ENCODE data around the gene PTPN2.
"Not testable (repeated sequence)": the region's sequence is repeated elsewhere in the genome, so short reads cannot be mapped to it uniquely, and the experiment has no call there.

Gene PTPN2

GRCh38 chr18:12891561-12891960 lies 7.5 kb upstream of the PTPN2 start:
- DNase-seq (ENCODE audit: low read depth in 2 of 2) = no peak

GRCh38 chr18:12890964-12891363 lies 6.9 kb upstream of the PTPN2 start:
- DNase-seq (ENCODE audit: low read depth in 2 of 2) = no peak

- no peak for DNase-seq (ENCODE audit: low read depth in 2 of 2)
These were observed 2.6 kb upstream of the PTPN2 start for GRCh38 chr18:12886498-12887126.

DNA sequence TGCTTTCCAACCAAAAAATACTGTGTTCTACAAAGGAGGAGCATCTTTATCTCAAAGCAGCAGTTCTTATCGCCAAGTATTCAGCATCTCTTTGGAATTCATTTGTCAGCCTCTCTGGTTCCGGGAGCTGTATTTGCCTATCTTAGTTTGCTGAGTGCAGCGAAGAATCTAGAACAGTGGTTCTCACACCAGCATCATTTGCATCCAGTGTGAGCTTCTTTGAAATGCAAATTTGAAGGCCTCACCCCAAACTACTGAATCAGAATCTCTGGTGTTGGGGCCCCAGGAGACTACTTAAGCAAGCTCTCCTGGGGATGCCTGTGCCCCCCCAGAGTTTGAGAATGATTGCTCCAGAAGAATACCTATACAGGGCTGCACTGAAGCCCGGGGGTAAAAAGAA lies 1.5 kb upstream of the PTPN2 start:
- no peak for DNase-seq (ENCODE audit: low read depth in 2 of 2)

GRCh38 chr18:12884406-12885323 lies 628 bp upstream of the PTPN2 start:
- no peak for DNase-seq (ENCODE audit: low read depth in 2 of 2)

DNA sequence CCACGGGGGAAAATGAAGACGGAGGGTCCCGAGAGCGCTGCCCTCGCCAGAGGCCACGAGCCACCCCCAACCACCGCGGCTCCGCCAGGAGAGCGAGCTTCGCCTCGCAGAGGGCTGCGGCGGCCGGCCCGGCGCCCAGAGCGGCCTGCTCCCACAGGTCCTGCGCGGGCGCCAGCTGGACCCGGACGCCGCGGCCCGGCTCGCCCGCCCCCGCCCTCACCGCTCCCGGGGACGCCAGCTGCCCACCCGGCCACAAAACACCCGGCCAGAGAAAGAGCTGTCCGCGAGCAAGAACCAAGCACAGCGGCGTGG lies 709 bp downstream of the PTPN2 start:
- DNase-seq (ENCODE audit: low read depth in 2 of 2) = peak; percentile 8 to 13

DNA sequence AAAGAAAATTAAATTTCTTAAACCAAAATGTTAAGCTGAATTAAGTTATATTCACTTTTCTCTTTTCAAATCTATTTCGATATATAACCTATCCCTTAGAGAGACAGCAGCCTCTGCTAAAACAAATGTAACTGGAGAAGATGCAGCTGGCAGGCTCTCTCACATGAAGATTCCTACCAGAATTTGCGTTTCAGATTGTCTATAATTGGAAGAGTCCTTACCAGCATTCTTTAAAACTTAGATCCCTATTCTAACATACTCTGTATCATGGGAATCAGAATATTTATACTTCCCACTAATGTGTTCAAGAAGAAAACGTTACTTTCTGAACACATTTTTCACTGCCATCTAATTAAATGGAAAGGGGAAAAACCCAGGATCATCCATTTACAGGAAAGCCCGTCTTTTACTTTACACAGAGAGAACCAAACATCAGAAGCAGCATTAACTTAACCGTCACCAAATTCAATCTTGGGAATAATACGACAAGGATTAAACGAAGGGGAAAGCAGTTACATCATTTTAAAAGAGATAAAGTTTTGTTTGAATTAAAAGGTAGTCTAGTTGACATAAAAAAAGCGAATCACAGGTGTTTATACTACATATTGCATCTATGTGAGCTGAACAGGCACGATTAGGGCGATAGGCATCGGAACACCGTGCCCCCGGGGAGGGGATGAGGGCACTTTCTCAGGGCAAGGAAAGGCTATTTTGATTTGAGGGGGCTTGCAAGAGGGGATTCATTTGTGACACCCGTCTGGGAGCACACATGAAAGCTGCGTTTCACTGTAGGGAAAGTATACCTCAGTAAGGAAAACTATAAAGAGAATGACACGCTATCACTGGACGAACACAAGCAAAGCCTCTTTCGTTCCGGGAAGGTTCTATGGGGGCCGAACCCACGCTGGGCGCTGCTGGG lies 1.3 kb downstream of the PTPN2 start:
- DNase-seq (ENCODE audit: low read depth in 2 of 2) = no peak

- no peak for DNase-seq (ENCODE audit: low read depth in 2 of 2)
These were observed 3.5 kb downstream of the PTPN2 start for GRCh38 chr18:12880541-12880910.

DNA sequence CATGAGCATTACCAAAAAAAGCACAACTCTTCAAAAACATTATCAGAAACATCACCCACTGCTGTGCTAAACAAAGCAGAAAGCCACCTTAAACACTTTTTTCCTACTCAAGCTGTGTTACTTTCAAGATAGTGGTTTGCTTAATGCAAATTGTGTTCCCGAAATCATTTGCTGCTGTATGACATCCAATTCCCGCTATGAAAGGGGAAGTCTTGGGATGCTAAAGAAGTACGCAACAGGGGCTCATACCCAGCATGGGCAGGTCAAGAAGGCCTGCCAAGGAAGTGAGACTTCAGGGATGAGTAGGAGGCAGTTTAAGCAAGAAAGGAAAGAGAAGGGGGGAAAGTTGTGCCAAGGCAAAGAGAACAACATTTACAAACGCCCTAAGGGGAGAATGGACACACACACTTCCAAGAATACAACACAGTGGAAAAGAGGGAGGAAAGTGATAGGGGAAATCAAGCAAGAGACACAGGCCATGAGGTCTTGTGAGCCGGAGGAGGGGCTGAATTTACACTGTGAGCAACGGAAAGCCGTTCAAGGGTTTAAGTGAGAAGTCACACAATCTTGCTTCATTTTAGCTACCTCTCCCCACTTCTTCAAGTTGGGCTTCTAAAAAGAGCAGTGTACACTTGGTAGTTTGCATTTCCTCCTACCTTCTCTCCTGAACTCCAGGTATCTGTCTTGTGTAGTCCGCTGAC lies 4.0 kb downstream of the PTPN2 start:
- no peak for DNase-seq (ENCODE audit: low read depth in 2 of 2)

GRCh38 chr18:12874992-12875391 lies 9.0 kb downstream of the PTPN2 start:
- not testable (repeated sequence) for DNase-seq (ENCODE audit: low read depth in 2 of 2)

- not testable (repeated sequence) for DNase-seq (ENCODE audit: low read depth in 2 of 2)
These were observed 10.0 kb downstream of the PTPN2 start for GRCh38 chr18:12873961-12874567.

DNA sequence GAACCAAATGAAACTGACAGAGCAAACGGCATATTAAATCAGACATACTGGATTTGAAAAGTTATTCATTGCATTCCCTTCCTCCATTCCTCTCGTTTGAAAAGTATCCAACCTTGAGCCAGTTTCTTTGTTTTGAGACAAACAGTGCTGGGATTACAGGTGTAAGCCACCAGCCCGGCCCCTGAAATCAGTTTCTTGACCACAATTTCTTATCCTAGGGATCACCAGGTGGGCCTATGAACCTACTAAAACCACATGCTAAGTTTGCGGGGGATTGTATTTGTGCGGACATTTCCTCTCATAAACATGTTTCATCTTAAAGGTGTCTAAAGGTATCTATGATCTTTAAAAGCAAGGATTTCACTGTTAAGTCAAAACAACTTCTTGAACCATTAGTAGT lies 11.6 kb downstream of the PTPN2 start:
- DNase-seq (ENCODE audit: low read depth in 2 of 2) = no peak

GRCh38 chr18:12868576-12868975 lies 15.5 kb downstream of the PTPN2 start:
- no peak for DNase-seq (ENCODE audit: low read depth in 2 of 2)

DNA sequence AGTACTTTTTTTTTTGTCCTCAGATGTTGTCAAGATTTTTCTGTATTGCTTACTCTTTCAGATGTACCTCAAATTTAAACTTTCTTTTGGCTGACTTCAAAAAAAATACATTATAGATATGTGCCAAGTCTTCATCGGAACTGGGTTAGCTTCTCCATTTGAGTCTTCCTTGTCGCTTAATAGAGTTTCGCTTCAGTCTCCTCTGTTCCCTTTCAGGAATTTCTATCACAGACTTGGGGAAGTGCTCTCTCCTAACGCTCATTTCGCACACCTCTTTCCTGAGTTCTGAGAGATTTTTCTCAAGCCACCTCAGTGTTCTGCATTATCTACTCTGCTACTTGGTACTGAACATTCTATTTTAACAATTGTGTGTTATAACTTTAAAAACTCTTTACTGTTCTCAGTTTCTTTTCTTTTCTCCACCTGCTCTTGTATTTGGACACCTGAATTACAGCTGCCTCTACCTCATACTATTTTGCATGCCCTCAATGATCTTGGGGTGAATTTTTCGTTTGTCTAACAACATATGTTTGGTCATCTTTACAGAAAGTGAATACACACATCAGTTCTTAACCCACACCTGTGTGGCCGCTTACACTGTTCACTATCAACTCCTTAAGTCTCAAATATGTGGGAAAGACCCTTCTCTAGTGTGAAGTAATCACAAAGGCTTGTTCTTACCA lies 16.5 kb downstream of the PTPN2 start:
- DNase-seq (ENCODE audit: low read depth in 2 of 2) = no peak

DNA sequence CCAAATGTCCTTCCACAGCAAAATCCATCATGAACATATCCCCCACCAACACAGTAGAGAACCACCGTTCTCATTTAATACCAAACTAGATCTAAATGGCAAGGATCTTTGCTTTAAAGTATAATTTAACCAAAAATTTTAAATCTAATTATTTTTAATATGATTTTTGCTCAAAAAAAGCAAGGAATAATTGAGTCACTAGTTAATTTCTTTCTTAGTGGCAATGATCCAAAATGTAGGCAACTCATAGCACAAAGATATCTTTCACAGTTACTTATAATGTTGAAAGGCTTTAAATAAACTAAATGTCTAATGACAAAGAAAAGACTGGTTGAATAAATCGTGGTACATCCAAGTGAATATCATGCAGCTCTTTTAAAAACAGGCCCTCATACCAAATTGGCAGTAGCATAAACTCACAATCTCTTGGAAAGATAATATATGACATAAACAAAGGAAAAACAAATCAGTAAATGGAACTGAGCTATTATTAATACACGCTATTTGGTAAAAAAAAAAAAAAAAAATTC lies 20.3 kb downstream of the PTPN2 start:
- DNase-seq (ENCODE audit: low read depth in 2 of 2) = no peak

- no peak for DNase-seq (ENCODE audit: low read depth in 2 of 2)
These were observed 21.1 kb downstream of the PTPN2 start for GRCh38 chr18:12862874-12863482.

GRCh38 chr18:12862467-12862866 lies 21.6 kb downstream of the PTPN2 start:
- no peak for DNase-seq (ENCODE audit: low read depth in 2 of 2)

- no peak for DNase-seq (ENCODE audit: low read depth in 2 of 2)
These were observed 22.4 kb downstream of the PTPN2 start for GRCh38 chr18:12861637-12862036.

- DNase-seq (ENCODE audit: low read depth in 2 of 2) = no peak
These were observed 23.5 kb downstream of the PTPN2 start for GRCh38 chr18:12860530-12860929.

GRCh38 chr18:12858991-12859390 lies 25.0 kb downstream of the PTPN2 start:
- DNase-seq (ENCODE audit: low read depth in 2 of 2) = no peak

All from stimulated activated CD4-positive, alpha-beta T cell treated with anti-CD3 and anti-CD28 coated beads, Interleukin-4, amount 100 ng/mL, for 48 hours (primary cell).